Ascending aorta (tissue), 2 donors: ENCODE results near the gene GALT. TPM values are rescaled to one million over a fixed set of nuclear protein-coding genes. Genes with fewer than 3 reads are reported as not detected.

Source experiments
- DNase-seq, 2 donors: peaks; one replicate each; pipeline ENCODE4 v3.0.0-alpha.2; 2019; ENCODE audit warnings: low spot score in 2 of 2
- H3K27ac ChIP-seq, 2 donors: fragments of 200-600 bp; sonication (generic); one replicate each; pipeline ENCODE4 v1.5.1; 2016 to 2017; ENCODE audit warnings: mild to moderate bottlenecking in 1 of 2
- H3K27me3 ChIP-seq: fragments of 200-600 bp; sonication (generic); one replicate; pipeline ENCODE4 v1.5.1; 2017
- H3K36me3 ChIP-seq, 2 donors: fragments of 200-600 bp; sonication (generic); one replicate each; pipeline ENCODE4 v1.5.1; 2016
- H3K4me1 ChIP-seq, 2 donors: fragments of 200-600 bp; sonication (generic); one replicate each; pipeline ENCODE4 v1.5.1; 2016 to 2017; ENCODE audit warnings: mild to moderate bottlenecking in 1 of 2
- H3K4me3 ChIP-seq, 2 donors: fragments of 200-600 bp; sonication (generic); one replicate each; pipeline ENCODE4 v1.5.1; 2016 to 2017; ENCODE audit warnings: mild to moderate bottlenecking in 1 of 2
- H3K9me3 ChIP-seq, 2 donors: fragments of 200-600 bp; sonication (generic); one replicate each; pipeline ENCODE4 v1.5.1; 2016
- intact Hi-C: fragments of 100-400 bp; cut with DNase I; formaldehyde crosslinking; loops from one replicate; pipeline ENCODE4 v1.15.1; 2023
- total RNA-seq: library from RNA; depleted of rRNA; stranded (reverse); fragments of >200 nt; gene quantifications from one replicate; pipeline ENCODE4 v1.1.0, GENCODE V29; 2016
- TF ChIP-seq, protein P1 (sequence below), 3 experiments: fragments of 200-600 bp in 2 of 3; fragments of 450-650 bp in 1 of 3; sonication (generic) in 2 of 3; IDR thresholded peaks; one replicate each; pipeline ENCODE4 v1.5.1; 2016 to 2019; ENCODE audit warnings: antibody characterized with exemption in 3 of 3, mild to moderate bottlenecking in 1 of 3, moderate library complexity in 1 of 3

The GALT gene
- total RNA-seq, 1 donor from 2014 or later: 28.3 TPM

DNA sequence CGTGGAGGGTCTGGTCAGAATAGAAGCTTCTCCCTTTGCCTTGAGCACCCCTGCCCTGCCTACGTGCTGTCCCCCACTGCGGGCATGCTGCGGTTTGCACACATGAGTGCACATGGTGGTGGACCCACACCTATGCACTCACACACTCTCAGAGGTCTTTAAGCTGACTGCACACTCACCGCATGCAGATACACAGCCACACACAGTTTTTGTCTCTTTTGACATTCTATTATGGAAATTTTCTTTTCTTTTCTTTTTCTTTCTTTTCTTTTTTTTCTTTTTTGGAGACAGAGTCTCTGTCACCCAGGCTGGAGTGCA, 17.0 kb upstream of the GALT start:
- peak overlapping the region in 1 of 2 donors; percentile 66 for H3K4me3 ChIP-seq
- no peak overlapping the region for H3K27ac ChIP-seq
- no peaks in the 10 kb centered on the region for H3K9me3 ChIP-seq
- H3K4me1 ChIP-seq: peaks cover 9% of the 10 kb centered on the region in 2 donors
- DNase-seq: no peak
- peaks cover 12% of the 10 kb centered on the region for H3K27me3 ChIP-seq
- intact Hi-C loops: no loop called here
- H3K36me3 ChIP-seq: no peaks in the 10 kb centered on the region
- TF ChIP-seq, protein P1, sequence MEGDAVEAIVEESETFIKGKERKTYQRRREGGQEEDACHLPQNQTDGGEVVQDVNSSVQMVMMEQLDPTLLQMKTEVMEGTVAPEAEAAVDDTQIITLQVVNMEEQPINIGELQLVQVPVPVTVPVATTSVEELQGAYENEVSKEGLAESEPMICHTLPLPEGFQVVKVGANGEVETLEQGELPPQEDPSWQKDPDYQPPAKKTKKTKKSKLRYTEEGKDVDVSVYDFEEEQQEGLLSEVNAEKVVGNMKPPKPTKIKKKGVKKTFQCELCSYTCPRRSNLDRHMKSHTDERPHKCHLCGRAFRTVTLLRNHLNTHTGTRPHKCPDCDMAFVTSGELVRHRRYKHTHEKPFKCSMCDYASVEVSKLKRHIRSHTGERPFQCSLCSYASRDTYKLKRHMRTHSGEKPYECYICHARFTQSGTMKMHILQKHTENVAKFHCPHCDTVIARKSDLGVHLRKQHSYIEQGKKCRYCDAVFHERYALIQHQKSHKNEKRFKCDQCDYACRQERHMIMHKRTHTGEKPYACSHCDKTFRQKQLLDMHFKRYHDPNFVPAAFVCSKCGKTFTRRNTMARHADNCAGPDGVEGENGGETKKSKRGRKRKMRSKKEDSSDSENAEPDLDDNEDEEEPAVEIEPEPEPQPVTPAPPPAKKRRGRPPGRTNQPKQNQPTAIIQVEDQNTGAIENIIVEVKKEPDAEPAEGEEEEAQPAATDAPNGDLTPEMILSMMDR (IDR thresholded peaks at IDR 0.05): no peak

DNA sequence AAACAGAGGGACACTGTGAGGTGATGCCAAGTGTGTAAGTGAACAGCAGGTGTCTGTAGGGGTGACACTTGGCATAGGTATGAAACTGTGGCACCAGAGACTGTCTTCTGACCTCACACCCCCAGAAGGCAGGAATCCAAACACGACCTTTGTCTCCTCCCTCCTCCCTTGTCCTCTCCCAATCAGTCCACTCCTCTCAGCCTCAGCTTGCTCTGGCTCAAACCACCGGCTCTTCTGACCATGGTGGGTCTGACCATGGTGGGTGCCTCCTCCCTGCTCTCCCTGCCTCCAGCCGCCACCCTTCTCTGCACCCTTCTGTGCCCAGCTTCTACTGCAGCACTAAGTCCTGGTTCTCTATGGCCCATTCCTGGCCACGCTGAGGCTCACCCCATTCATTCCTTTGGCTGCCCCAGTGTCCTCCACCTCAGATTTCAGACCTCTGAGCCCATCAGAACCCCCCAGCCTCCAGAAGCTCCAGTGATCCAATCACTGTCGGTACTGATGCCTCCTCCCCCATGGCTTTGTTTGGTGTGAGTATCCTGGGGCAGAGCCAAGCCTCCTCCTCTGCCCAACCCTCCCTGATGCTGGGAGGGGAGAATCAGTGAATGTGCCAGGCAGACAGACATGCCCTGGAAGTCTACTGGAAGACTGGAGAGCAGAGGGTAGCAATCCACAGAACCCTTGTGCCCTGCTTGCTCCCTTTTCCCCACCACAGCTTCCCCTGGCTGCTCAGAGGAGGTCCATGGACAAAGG, 15.9 kb upstream of the GALT start:
- intact Hi-C loops: no loop called here

DNA sequence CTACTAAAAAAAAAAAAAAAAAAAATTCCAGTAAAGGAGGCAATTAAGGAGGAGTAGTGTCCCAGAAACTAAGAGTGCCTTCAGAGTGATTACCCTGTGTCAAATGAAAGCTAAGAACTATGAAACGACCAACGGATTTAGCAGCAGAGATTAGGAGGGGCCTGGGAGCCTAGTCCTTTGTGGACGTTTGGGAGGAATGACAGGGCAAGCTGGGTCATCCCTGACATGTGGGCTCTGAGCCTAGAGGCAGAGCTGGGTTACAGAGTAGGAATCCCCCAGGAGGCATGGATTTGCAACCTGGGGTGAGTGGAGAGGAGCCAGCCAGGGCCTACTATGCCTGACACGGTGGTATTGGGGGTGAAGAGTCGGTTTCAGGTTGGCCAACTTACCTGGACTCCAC, 13.3 kb upstream of the GALT start:
- Histone ChIP-seq H3K9me3 (no peaks in the 10 kb centered on the region), H3K4me1 (peaks cover 9 to 22% of the 10 kb centered on the region in 2 donors), H3K4me3 (no peak overlapping the region), H3K36me3 (no peaks in the 10 kb centered on the region), H3K27me3 (peaks cover 5% of the 10 kb centered on the region), H3K27ac (no peak overlapping the region)
- intact Hi-C loops: no loop called here
- DNase-seq: no peak
- TF ChIP-seq, protein P1 (IDR thresholded peaks at IDR 0.05): no peak

More for the DNA sequence above, 15.9 kb upstream of the GALT start:
- Histone ChIP-seq H3K27me3 (peaks cover 12% of the 10 kb centered on the region), H3K4me3 (no peak overlapping the region), H3K36me3 (no peaks in the 10 kb centered on the region), H3K27ac (no peak overlapping the region), H3K4me1 (peaks cover 9% of the 10 kb centered on the region in 2 donors), H3K9me3 (no peaks in the 10 kb centered on the region)
- DNase-seq: no peak
- TF ChIP-seq, protein P1 (IDR thresholded peaks at IDR 0.05): no peak

DNA sequence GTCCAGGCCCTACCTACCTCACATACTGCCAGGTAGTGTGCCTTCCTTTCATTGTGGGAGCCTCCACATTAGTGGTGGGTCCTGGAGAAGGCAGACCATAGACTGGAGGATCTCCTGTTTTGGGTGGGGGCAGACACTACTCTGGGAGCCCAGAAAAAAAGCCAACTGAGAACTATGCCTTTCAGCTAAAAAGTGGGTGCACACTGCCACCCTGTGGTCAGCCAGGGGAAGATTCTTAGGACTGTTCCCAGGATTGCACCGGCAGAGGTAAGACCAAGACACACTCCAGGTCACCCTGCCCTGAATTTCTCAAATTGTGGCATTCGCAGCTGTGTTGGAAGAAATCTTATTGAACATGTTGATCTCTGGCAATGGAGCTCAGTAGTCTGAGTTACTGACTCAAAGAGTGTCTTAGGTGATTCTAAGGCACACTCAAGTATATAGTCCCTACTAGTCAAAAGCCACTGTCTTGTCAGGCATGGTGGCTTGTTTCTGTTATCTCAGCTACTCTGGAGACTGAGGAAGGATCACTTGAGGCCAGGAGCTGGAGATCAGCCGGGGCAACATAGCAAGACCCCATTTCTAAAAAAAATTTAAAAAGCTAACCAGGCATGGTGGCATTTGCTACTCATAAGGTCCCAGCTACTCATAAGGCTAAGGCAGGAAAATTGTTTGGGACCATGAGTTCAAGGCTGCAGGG, 12.5 kb upstream of the GALT start:
- no peaks in the 10 kb centered on the region for H3K27me3 ChIP-seq
- TF ChIP-seq, protein P1 (IDR thresholded peaks at IDR 0.05): peak; percentile 69 to 86 (median 78)
- intact Hi-C loops: loop anchor here (1.0 kb wide), 1 partner anchor 22 kb away; the partner anchor contains the start of gene RPP25L
- no peak overlapping the region for H3K4me3 ChIP-seq
- peaks cover 2 to 16% of the 10 kb centered on the region in 2 donors for H3K4me1 ChIP-seq
- no peaks in the 10 kb centered on the region for H3K9me3 ChIP-seq
- H3K36me3 ChIP-seq: no peaks in the 10 kb centered on the region
- no peak overlapping the region for H3K27ac ChIP-seq
- DNase-seq: no peak

DNA sequence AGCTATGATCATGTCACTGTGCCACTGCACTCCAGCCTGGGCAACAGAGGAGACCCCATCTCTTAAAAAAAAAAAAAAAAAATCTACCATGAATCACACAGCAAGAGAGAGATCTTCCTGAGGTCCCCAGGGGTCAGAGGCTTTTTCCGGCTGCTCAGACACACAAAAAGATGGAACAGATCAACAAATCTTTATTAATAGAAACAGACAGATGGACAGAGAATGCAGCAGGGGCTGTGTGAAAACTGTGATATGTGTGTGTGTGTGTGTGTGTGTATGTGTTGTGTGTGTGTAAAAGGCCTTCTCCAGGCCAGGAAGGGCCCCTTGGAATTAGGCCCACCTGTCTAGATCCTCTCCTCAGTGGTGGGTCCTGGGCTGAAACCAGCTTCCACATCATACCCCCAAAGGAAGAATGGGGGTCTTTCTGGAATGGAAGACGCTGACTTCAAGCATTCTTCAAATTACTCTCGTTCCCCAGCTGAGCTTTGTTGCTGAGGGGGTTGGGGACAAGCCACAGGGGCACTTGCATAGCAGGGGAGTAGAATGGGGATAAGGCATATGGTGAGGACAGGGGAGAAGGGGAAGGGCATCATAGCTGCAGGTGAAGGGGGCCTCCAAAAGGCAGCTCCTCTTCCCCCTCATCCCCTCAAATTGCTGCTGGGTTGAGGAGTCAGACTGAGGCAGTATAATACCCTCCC, 11.8 kb upstream of the GALT start:
- H3K4me3 ChIP-seq: no peak overlapping the region
- H3K36me3 ChIP-seq: no peaks in the 10 kb centered on the region
- DNase-seq: no peak
- TF ChIP-seq, protein P1 (IDR thresholded peaks at IDR 0.05): no peak
- H3K27me3 ChIP-seq: no peaks in the 10 kb centered on the region
- no peak overlapping the region for H3K27ac ChIP-seq
- intact Hi-C loops: loop anchor here (1.0 kb wide), 1 partner anchor 22 kb away; the partner anchor contains the start of gene RPP25L
- peaks cover 0 to 13% of the 10 kb centered on the region in 2 donors for H3K4me1 ChIP-seq
- no peaks in the 10 kb centered on the region for H3K9me3 ChIP-seq
